ENCODE results near the gene KCNJ5.

KCNJ5 gene

GRCh38 chr11:128890543-128891368 is at the start of gene KCNJ5:
KCNJ5 (plus strand) TSS chr11:128891356; CDS start chr11:128911274, 19,918 bp downstream.
- no peaks in the 10 kb centered on the region for H3K36me3 ChIP-seq (ENCODE audit: insufficient read depth, low read length)
- no peak within 1 kb of the TSS for H3K27ac ChIP-seq (ENCODE audit: low read depth, low read length)
- peak within 1 kb of the TSS; percentile 29 for H2AFZ ChIP-seq (ENCODE audit: low read length, unreplicated experiment)
- peaks cover 31% of the 10 kb centered on the region for H3K27me3 ChIP-seq (ENCODE audit: insufficient read depth, low read length)
- no peaks in the 10 kb centered on the region for H3K4me1 ChIP-seq (ENCODE audit: control insufficient read depth, insufficient read depth, low read length, unreplicated experiment)
- no peaks in the 10 kb centered on the region for H3K79me2 ChIP-seq (ENCODE audit: control insufficient read depth, insufficient read depth, low read length, unreplicated experiment)
- H3K4me3 ChIP-seq (ENCODE audit: low read depth, low read length) = peak within 1 kb of the TSS; percentile 74

GRCh38 chr11:128841461-128842072 is 49.6 kb upstream of the KCNJ5 start:
- Histone ChIP-seq H3K27ac (ENCODE audit: low read depth, low read length) (no peak overlapping the region), H2AFZ (ENCODE audit: low read length, unreplicated experiment) (no peak overlapping the region), H3K4me3 (ENCODE audit: low read depth, low read length) (no peak overlapping the region), H3K36me3 (ENCODE audit: insufficient read depth, low read length) (no peaks in the 10 kb centered on the region), H3K79me2 (ENCODE audit: control insufficient read depth, insufficient read depth, low read length, unreplicated experiment) (no peaks in the 10 kb centered on the region), H3K27me3 (ENCODE audit: insufficient read depth, low read length) (peaks cover 52% of the 10 kb centered on the region), H3K4me1 (ENCODE audit: control insufficient read depth, insufficient read depth, low read length, unreplicated experiment) (no peaks in the 10 kb centered on the region)

DNA sequence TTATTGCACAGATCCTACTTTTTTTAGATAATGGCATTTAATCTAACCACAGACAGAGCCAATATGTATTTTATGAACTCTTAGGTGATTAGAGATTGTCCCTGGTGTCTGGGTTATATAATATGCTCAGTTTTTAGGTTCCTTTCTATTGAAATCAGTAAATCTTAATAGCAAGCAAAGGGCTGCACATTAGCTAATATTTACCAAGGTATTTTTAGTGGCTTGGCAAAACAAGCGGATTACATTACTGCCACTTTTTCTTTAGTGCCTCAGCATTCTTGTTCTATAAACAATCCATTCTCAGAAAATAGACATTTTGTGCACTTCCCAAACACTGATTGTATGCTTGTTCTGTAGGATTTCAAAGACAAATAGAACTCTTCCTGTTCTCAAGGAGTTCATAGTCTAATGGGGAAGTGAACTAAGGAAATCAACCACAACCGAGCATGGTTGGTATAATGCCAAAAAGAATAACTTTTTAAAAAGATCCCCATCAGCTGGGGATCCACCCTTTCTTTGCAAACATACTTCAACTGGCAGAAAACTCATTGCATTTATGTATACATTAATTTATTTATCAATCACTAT is 47.9 kb upstream of the KCNJ5 start:
- H3K36me3 ChIP-seq (ENCODE audit: insufficient read depth, low read length) = no peaks in the 10 kb centered on the region
- H2AFZ ChIP-seq (ENCODE audit: low read length, unreplicated experiment) = no peak overlapping the region
- peaks cover 52% of the 10 kb centered on the region for H3K27me3 ChIP-seq (ENCODE audit: insufficient read depth, low read length)
- H3K4me1 ChIP-seq (ENCODE audit: control insufficient read depth, insufficient read depth, low read length, unreplicated experiment) = no peaks in the 10 kb centered on the region
- no peak overlapping the region for H3K4me3 ChIP-seq (ENCODE audit: low read depth, low read length)
- H3K79me2 ChIP-seq (ENCODE audit: control insufficient read depth, insufficient read depth, low read length, unreplicated experiment) = no peaks in the 10 kb centered on the region
- no peak overlapping the region for H3K27ac ChIP-seq (ENCODE audit: low read depth, low read length)

- Histone ChIP-seq H3K36me3 (ENCODE audit: insufficient read depth, low read length) (no peaks in the 10 kb centered on the region), H2AFZ (ENCODE audit: low read length, unreplicated experiment) (no peak overlapping the region), H3K4me1 (ENCODE audit: control insufficient read depth, insufficient read depth, low read length, unreplicated experiment) (no peaks in the 10 kb centered on the region), H3K79me2 (ENCODE audit: control insufficient read depth, insufficient read depth, low read length, unreplicated experiment) (no peaks in the 10 kb centered on the region), H3K27me3 (ENCODE audit: insufficient read depth, low read length) (peaks cover 46% of the 10 kb centered on the region), H3K27ac (ENCODE audit: low read depth, low read length) (no peak overlapping the region), H3K4me3 (ENCODE audit: low read depth, low read length) (no peak overlapping the region)
Measured at GRCh38 chr11:128845334-128845780, 45.8 kb upstream of the KCNJ5 start.

GRCh38 chr11:128846985-128847384 is 44.2 kb upstream of the KCNJ5 start:
- no peaks in the 10 kb centered on the region for H3K79me2 ChIP-seq (ENCODE audit: control insufficient read depth, insufficient read depth, low read length, unreplicated experiment)
- no peaks in the 10 kb centered on the region for H3K36me3 ChIP-seq (ENCODE audit: insufficient read depth, low read length)
- H2AFZ ChIP-seq (ENCODE audit: low read length, unreplicated experiment) = no peak overlapping the region
- no peak overlapping the region for H3K4me3 ChIP-seq (ENCODE audit: low read depth, low read length)
- no peak overlapping the region for H3K27ac ChIP-seq (ENCODE audit: low read depth, low read length)
- peaks cover 43% of the 10 kb centered on the region for H3K27me3 ChIP-seq (ENCODE audit: insufficient read depth, low read length)
- H3K4me1 ChIP-seq (ENCODE audit: control insufficient read depth, insufficient read depth, low read length, unreplicated experiment) = no peaks in the 10 kb centered on the region

DNA sequence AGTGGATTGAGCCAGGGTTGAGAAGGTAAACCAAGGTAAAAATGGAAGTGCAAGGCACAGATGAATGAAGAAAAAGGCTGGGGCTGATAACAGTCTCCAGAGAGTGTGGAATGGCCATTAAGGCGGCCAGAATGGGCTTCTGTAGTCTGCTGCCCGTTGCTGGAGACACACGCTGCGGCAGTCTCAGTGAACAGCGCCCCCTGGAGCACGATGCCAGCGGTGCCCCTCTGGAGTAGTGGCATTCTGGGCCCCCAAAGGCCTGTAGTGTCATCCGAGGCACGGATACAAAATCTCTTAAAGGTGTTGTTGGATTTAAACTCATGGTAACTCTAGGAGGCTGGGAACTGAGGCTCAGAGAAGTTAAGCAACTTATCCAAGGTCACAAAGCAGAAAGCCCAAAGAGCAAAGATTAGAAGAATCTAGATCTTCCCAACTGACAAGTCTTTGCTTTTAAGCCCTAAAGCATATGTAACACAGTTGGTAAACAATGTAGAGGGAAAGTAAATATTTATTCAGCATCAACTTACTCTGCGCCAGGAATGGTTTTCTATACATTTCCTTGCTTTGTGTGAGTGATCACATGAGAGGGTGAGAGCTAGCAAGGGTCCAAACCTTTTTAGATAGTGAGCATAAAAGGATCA is 42.2 kb upstream of the KCNJ5 start:
- Histone ChIP-seq H3K36me3 (ENCODE audit: insufficient read depth, low read length) (no peaks in the 10 kb centered on the region), H3K79me2 (ENCODE audit: control insufficient read depth, insufficient read depth, low read length, unreplicated experiment) (no peaks in the 10 kb centered on the region), H3K27me3 (ENCODE audit: insufficient read depth, low read length) (peaks cover 32% of the 10 kb centered on the region), H3K27ac (ENCODE audit: low read depth, low read length) (no peak overlapping the region), H2AFZ (ENCODE audit: low read length, unreplicated experiment) (no peak overlapping the region), H3K4me1 (ENCODE audit: control insufficient read depth, insufficient read depth, low read length, unreplicated experiment) (no peaks in the 10 kb centered on the region), H3K4me3 (ENCODE audit: low read depth, low read length) (no peak overlapping the region)

DNA sequence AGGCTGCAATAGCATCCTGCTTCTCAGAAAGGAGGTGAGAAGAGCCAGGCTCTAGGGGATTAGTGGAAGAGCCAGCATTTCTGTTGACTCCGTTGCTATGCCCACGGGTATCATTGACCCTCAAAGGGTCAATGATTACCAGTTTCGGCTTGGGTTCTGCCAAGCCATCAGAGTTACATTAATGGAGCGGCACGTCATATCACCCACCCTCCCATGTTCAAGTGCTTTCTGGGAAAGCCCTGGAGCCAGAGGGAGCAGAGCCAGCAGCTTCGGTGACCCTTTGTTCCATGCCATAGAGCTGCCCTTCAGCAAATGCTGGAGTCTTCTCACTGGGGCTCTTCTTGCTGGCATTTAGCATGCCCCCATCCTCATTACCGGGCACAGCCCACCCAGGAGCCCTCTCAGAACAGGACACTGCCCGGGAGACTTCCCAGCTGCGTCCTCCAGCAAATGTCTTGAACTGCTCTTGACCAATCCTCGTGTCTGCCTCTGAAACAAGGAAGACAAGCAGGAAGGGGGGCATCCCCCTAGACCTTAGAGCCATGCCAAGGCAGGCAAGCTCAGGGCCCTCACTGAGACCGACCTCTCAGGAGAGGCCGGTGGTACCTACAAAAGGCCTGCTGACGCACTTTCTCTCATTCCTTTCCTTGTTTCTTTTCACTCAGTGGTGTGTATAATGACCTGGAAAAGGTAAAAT is 38.7 kb upstream of the KCNJ5 start:
- Histone ChIP-seq H3K27me3 (ENCODE audit: insufficient read depth, low read length) (peaks cover 39% of the 10 kb centered on the region), H3K4me3 (ENCODE audit: low read depth, low read length) (no peak overlapping the region), H2AFZ (ENCODE audit: low read length, unreplicated experiment) (no peak overlapping the region), H3K79me2 (ENCODE audit: control insufficient read depth, insufficient read depth, low read length, unreplicated experiment) (no peaks in the 10 kb centered on the region), H3K36me3 (ENCODE audit: insufficient read depth, low read length) (no peaks in the 10 kb centered on the region), H3K27ac (ENCODE audit: low read depth, low read length) (no peak overlapping the region), H3K4me1 (ENCODE audit: control insufficient read depth, insufficient read depth, low read length, unreplicated experiment) (no peaks in the 10 kb centered on the region)

DNA sequence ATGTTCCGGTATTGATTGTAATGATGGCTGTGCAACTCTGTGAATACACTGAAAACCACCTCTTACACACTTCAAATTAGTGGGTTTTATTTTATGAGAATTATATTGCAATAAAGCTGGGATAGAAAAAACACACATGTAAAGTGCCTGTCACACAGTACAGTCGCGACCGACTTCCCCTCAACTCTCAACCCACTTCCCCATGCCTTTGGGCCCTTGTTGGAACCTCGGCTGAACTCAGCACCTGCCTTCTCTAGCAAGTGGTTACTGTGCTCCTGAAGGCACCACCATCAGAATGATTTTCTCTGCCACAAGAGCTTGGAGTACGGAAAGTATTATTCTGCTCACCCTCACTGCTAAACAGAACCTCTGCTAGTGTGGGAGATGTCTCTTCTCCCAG is 37.6 kb upstream of the KCNJ5 start:
- Histone ChIP-seq H3K36me3 (ENCODE audit: insufficient read depth, low read length) (no peaks in the 10 kb centered on the region), H2AFZ (ENCODE audit: low read length, unreplicated experiment) (no peak overlapping the region), H3K79me2 (ENCODE audit: control insufficient read depth, insufficient read depth, low read length, unreplicated experiment) (no peaks in the 10 kb centered on the region), H3K27ac (ENCODE audit: low read depth, low read length) (no peak overlapping the region), H3K4me1 (ENCODE audit: control insufficient read depth, insufficient read depth, low read length, unreplicated experiment) (no peaks in the 10 kb centered on the region), H3K4me3 (ENCODE audit: low read depth, low read length) (no peak overlapping the region), H3K27me3 (ENCODE audit: insufficient read depth, low read length) (peaks cover 41% of the 10 kb centered on the region)

DNA sequence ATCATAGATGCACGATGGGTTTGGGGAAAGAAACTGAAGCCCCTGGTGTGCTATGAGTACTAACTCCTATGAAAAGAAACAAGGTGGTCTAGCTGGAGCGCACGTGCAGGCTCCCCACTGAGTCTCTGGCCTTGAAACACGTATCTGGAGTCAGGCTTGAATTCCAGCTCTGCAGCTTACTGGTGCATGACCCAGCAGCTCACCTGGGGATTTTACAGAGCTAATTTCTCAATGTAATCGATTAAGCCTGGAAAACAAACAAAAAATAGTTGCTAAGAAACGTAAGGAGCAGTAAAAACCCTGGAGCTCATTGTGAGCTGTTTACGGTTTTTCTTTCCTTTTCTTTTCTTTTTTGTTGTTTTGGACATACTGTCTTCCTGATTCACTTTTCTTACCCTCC is 36.3 kb upstream of the KCNJ5 start:
- Histone ChIP-seq H3K4me1 (ENCODE audit: control insufficient read depth, insufficient read depth, low read length, unreplicated experiment) (no peaks in the 10 kb centered on the region), H3K27me3 (ENCODE audit: insufficient read depth, low read length) (peaks cover 46% of the 10 kb centered on the region), H3K36me3 (ENCODE audit: insufficient read depth, low read length) (no peaks in the 10 kb centered on the region), H3K27ac (ENCODE audit: low read depth, low read length) (no peak overlapping the region), H3K4me3 (ENCODE audit: low read depth, low read length) (no peak overlapping the region), H2AFZ (ENCODE audit: low read length, unreplicated experiment) (no peak overlapping the region), H3K79me2 (ENCODE audit: control insufficient read depth, insufficient read depth, low read length, unreplicated experiment) (no peaks in the 10 kb centered on the region)

GRCh38 chr11:128856241-128856640 is 34.9 kb upstream of the KCNJ5 start:
- Histone ChIP-seq H3K4me1 (ENCODE audit: control insufficient read depth, insufficient read depth, low read length, unreplicated experiment) (no peaks in the 10 kb centered on the region), H3K27me3 (ENCODE audit: insufficient read depth, low read length) (peaks cover 46% of the 10 kb centered on the region)

More at GRCh38 chr11:128856241-128856640, 34.9 kb upstream of the KCNJ5 start:
- H3K27ac ChIP-seq (ENCODE audit: low read depth, low read length) = no peak overlapping the region
- no peak overlapping the region for H2AFZ ChIP-seq (ENCODE audit: low read length, unreplicated experiment)
- no peak overlapping the region for H3K4me3 ChIP-seq (ENCODE audit: low read depth, low read length)
- no peaks in the 10 kb centered on the region for H3K36me3 ChIP-seq (ENCODE audit: insufficient read depth, low read length)
- H3K79me2 ChIP-seq (ENCODE audit: control insufficient read depth, insufficient read depth, low read length, unreplicated experiment) = no peaks in the 10 kb centered on the region
